ENCODE measurements around the gene UTS2.
A peak's percentile ranks its signal among the peaks of the same experiment; 100 is the strongest.

Gene UTS2

DNA sequence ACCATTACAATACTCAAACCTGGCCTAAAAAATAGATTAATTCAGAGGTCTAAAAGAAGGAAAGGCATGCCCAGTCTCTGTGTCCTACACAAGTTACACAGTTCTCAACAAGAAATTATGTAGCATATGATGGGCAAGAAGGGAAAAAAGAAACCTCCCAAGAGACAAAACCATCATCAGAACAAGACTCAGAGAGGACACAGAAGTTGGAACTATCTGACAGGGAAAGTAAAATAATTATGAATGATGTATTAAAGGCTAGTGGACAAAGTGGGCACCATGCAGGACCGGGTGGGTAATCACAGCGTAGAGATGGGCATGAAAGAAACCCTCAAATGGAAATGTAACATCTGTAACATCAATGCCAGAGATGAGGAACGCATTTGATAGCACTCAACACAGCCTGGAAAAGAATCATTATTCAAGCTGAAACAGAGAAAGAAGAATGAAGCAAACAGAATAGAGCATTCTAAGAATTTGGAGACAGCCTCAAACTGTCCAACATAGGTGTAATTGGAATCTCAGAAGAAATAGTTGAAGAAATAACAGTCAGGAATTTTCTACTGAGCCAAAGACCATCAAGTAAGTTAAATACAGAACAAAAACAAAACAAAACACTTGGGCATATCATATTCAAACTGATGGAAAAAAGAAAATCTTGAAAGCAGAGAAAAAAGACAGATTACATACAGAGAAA lies 39.0 kb downstream of the UTS2 start:
- DNase-seq, result no peak

DNA sequence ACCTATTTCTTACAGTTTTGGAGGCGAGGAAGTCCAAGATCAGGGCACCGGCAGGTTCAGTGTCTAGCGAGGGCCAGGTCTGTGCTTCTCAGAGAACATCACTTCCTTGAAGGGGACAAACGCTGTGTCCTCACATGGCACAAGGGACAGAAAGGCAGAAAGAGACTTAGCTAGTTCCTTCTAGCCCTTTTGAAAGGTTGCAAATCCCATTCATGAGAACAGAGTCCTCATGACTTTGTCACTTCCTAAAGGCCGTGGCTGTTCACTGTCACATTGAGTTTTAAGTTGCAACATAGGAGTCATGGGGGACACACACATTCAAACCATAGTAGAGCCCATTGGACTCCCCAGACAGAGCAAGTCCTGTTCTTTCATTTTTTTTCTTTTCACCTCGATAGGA lies 41.4 kb downstream of the UTS2 start:
- no peak for DNase-seq

DNA sequence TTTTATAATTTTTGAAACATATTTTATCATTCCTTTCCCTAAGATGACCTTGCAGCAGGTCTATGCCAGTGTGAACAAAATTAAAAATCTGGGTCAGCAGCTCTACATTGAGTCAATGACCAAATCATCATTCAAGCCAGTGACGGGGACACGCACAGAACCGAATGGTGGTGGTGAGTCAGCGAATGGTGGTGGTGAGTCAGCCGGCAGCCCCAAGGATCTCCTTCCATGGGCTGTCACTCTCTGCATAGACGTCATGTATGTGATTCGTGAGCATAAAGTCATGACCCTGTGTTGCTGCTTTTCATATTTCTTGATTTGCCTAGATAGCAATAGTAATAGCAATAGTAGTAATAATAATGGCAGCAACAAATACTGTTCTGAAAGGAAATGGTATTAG lies 42.5 kb downstream of the UTS2 start:
- DNase-seq, result peak in 1 of 51 donors; percentile 49

DNA sequence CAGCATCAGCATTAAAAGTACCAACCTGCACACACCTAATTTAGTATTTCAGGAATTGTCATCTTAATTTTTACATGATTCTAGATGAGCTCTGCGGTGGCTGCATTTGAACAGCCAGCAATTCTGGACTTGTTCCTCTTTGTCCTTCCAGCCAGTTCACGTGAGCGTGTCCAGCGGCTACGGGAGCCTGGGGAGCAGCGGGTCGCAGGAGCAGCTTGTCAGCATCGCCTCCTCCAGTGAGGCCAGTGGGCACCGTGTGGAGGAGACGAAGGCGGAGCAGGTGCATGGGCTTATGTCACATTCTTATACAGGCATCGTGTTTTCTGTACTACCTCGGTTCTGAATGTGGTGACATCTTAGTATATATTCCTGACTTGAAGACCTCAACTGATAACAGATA lies 43.1 kb downstream of the UTS2 start:
- DNase-seq, result no peak

DNA sequence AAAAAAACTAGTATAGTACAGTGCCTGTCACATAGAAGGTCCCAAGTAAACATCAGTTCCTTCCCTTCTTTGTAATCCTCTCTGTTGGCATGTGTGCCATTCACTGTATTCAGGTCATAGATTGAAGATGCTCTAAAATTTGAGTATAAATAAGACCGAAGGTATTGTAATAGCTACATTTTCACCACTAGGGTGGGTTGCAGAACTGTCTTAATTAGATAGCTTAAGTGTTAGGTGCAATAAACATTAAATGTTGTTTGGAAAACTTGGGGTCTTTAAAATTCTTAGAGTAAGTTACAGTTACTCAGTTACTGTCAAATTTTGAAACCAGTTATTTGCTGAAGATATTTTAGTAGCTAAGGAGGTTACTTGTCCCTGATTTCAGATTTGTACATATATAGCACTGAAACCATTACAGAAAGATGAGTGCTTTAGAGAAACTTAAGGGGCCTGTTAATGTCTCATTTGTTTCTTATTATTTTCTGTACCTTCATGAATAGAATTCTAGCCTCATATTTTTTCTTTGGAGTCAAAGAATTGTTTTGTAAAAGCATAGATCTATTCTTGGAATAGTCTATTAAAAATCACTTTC lies 44.5 kb downstream of the UTS2 start:
- no peak for DNase-seq

DNA sequence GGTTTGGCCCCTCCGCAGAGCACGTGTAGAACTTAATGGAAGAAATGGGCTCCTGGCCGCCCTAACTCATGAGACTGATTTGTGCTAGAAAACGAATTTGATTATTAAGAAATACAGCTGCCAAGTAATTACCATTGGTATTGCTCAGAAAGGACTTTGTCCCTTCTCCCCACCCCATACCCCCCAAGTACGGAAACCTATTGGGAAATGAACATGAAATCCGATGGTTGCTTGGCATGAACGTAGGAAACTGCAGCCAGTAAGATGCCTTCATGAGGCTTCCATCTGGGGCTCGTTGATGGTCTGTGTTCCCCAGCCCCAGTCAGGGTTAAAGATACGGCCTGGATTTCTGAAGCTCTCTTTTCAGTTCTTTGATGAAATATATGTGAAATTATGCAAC lies 47.4 kb downstream of the UTS2 start:
- no peak for DNase-seq
